ENCODE results near the gene GTSE1. TPM values are rescaled to one million over a fixed set of nuclear protein-coding genes. Genes with fewer than 3 reads are reported as not detected.

GTSE1 gene
- total RNA-seq, 2 experiments from 2014 or later: 34.3 to 35.7 TPM

- ChIA-PET CTCF (interaction anchor here (1.0 to 2.5 kb wide), 11 partner anchors 12 to 362 kb away, joined by 3 to 20 read pairs (median 5); no protein-coding TSS in a partner anchor), POLR2A (no interaction called here)
These were observed 71.8 kb downstream of the GTSE1 start for GRCh38 chr22:46368422-46368821.

GRCh38 chr22:46368871-46369715 lies 72.4 kb downstream of the GTSE1 start:
- POLR2A ChIA-PET: no interaction called here
- CTCF ChIA-PET: interaction anchor here (0.7 to 2.5 kb wide), 2 partner anchors 119 to 173 kb away, joined by 3 to 20 read pairs; no protein-coding TSS in a partner anchor

DNA sequence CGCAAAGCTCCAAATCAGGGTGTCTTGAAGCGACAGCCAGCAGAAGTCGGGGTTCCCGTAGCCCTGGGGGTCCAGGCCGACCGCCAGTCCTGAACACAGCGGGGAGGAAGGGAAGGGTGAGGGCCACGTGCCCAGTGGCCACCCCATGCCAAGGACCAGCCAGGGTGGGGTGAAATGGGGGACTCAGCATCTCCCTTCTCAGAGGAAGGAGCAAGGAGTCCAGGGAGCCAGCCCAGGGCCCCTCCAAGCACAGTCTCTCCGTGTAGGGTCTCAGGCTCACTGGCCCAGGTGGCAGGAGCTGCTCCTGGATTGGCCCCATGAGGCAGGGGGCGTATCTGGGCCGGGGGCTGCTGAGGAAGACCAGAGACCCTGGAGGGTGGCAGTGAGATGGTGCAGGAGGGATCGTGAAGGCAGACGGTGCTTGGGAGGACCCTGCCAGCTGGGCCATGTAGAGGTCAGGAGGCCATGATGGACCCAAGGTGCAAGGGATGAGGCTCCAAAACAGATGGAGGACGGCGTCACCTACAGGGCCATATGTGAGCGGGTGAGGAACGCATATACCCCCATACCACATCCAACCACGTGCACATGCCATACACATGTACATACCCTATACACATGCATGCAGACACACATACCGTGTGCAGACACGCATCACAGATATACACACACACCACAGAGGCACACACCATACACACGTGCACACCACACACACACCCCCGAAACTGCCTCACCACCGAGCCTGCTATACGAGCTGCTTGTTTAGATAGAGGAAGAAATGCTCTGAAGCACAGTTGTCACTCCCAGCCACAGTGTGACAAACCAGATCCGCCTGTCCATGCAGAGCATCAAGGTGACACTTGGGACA lies 73.3 kb downstream of the GTSE1 start:
- ChIA-PET POLR2A (no interaction called here), CTCF (interaction anchor here (0.7 kb wide), 1 partner anchor 119 kb away, joined by 3 read pairs; no protein-coding TSS in a partner anchor)

- ChIA-PET CTCF (no interaction called here), POLR2A (no interaction called here)
These were observed 74.1 kb downstream of the GTSE1 start for GRCh38 chr22:46370584-46371291.

- ChIA-PET CTCF (no interaction called here), POLR2A (no interaction called here)
These were observed 75.1 kb downstream of the GTSE1 start for GRCh38 chr22:46371623-46372226.

DNA sequence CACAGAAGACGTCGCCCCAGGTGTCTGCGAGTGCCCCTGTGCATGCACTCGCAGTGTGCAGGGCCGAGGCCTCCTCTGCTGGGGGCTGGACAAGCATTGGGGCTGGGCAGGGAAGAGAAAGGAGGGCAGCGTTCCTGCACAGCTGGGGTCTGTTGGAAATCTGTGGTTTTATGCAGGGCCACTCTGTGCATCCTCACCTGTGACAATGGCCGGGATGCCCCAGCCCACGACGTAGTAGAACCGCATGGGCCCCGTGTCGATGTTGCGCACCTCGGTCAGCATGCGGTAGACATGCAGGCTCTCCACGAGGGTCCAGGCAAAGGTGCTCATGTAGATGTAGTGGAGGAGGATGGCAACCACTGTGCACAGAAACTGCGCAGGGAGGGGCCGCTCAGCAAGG lies 76.0 kb downstream of the GTSE1 start:
- ChIA-PET CTCF (no interaction called here), POLR2A (no interaction called here)

GRCh38 chr22:46373159-46373558 lies 76.5 kb downstream of the GTSE1 start:
- CTCF ChIA-PET: no interaction called here
- POLR2A ChIA-PET: no interaction called here

- CTCF ChIA-PET: no interaction called here
- POLR2A ChIA-PET: no interaction called here
These were observed 77.4 kb downstream of the GTSE1 start for GRCh38 chr22:46373921-46374662.

- CTCF ChIA-PET: no interaction called here
- POLR2A ChIA-PET: no interaction called here
These were observed 78.2 kb downstream of the GTSE1 start for GRCh38 chr22:46374663-46375474.

- CTCF ChIA-PET: no interaction called here
- POLR2A ChIA-PET: no interaction called here
These were observed 79.4 kb downstream of the GTSE1 start for GRCh38 chr22:46376111-46376510.

GRCh38 chr22:46376908-46377524 lies 80.3 kb downstream of the GTSE1 start:
- POLR2A ChIA-PET: no interaction called here
- CTCF ChIA-PET: no interaction called here

DNA sequence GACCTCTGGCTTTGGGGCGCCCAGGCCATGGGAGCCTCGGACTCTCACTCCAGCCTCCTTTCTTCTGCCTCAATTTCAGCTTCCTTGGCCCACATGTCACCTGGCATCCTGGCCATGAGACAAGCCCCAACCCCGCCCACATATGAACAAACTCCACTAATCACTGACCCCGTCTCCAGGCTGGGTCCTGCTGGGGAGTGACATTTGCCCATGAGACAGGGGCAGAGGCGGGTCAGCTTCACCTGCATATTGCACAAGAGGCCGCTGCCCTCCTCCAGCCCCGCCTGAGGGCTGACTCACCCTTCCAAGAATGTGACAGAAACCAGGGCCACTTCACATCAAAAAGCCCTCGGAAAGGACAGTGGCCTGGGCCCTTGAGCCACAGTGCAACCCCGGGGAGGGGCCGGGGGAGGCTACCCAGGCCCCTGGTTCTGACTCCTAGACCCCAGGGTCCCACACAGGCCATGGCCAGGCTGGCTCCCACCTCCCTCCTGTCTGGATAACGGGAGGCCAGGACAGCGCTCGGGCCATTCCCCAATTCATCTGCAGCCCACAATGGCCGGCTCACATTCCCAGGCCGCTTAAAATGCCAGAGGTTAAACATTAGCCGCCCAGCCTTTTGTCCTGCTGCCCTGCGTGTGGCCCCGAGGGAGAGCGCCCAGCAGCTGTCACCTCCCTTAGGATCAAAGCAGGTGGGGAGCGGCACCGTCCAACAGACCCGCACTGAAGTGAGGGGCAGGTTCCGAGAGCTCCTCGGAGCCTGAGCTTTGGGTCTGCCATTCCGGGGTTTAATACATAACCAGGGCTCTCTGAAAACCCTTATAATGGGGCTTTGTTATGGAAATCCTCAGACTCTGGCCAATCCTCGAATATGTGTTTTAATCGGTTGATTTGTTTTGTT lies 81.1 kb downstream of the GTSE1 start:
- ChIA-PET CTCF (interaction anchor here (1.2 kb wide), 1 partner anchor 10 kb away, joined by 5 read pairs; no protein-coding TSS in a partner anchor), POLR2A (no interaction called here)

GRCh38 chr22:46378426-46379065 lies 81.9 kb downstream of the GTSE1 start:
- POLR2A ChIA-PET: no interaction called here

DNA sequence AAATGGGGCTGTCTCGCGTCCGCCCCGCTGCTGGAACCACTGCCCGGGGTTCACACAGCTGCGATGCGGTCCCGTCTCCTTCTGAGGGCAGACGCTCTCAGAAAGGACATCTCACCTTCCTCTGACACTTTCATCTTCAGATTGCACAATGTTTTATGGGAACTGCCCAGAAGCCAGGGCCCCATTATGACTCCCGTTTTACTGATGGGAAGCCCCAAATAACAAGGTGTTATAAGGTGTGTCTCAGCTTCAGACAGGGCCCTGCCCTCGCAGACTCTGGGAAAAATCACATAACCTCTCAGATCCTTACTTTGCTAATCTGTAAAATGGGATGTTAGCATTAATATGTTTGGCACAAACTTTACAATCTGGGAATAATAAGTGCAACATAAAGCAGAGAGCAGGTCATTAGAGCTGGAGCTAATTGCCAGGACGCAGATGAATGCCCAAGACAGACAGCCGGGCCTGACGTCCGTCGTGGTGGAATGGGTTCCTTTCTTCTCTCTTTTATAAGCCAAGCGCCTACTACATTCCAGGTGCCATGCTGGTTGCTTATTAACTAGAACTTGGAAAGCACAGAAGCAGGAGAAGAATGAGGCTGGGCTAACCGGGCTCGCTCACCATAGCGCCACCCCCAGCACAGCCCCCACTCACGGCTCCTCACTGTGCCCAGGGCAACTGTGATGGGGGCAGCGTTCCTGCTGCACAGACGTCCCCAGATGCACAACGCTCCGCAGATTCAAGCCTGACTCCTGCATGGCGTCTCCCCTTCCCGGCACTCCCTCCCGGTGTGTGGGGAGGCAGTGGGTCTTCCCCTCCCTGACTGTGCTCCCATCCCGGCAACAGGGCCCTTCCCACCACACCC lies 82.6 kb downstream of the GTSE1 start:
- ChIA-PET POLR2A (no interaction called here), CTCF (no interaction called here)

More at GRCh38 chr22:46378426-46379065, 81.9 kb downstream of the GTSE1 start:
- CTCF ChIA-PET: interaction anchor here (1.2 kb wide), 1 partner anchor 11 kb away, joined by 5 read pairs; no protein-coding TSS in a partner anchor

DNA sequence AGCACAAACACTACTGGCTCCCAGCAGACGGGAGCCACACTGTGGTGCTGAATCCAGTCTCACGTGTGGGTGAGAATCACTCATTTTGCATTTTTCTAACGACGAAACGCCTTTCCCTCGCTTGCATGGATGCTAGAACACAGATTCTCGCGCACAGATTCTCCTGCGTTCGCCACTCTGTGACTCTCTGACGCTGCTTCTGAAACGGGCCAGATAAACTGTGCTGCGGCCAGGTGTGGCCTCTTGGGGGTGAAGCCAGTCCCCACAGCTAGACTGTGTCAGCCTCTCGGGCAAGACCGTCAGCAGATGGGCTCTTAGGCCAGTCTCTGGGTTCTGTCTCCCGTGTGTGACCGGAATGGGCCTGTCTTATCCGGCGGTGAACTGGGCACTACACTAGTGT lies 83.4 kb downstream of the GTSE1 start:
- ChIA-PET POLR2A (no interaction called here), CTCF (no interaction called here)

All from activated CD8-positive, alpha-beta memory T cell treated with anti-CD3 and anti-CD28 coated beads for 36 hours (primary cell).